GM18519 (cell line): ENCODE results near the gene TRIM54.
"Not testable (repeated sequence)": the region's sequence is repeated elsewhere in the genome, so short reads cannot be mapped to it uniquely, and the experiment has no call there.

Experiments
- ATAC-seq: cut with Tn5 transposase; IDR thresholded peaks from one replicate; pipeline ENCODE4 v1.9.1; 2021; ENCODE audit warnings: mild to moderate bottlenecking, moderate library complexity; ENCODE audit not compliant: unreplicated experiment, low FRiP score

The TRIM54 gene

DNA sequence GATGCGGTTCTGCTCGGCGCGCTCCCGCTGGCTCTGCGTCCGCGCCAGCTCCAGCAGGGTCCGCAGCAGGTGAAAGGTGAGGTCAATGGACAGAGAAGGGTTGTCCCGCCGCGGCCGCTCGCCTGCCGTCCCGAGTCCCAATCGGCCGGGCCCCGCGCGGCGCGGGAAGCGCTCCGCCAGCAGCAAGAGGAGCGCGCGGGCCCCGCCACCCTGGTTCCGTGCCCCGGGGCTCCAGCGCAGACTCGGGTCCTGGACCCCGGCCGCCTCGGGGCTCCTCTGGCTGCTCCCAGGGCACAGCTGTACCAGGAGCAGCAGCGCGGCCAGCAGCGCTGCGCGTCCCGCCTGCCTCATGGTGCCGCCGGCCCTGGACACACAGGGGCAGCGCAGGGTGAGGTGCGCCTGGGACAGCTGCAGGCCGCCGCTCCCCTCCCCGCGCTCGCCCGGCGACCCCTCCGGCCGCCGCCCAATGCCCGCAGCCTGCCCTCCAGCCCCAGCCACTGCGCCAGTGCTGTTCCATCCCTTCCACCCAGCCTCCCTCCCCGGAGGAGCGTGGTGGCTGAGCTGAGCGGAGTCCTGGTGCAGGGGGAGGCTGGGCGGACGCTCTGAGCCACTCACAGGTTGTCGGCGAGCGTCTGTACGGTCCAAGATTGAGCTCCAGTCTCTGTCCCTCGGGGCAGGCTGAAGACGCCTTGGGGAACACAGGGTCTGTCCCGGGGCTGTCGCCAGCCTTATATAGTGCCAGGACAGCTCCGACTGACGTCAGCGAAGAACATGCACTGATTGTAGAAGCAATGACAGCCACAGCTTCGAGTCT lies 25.5 kb downstream of the TRIM54 start:
- no peak for ATAC-seq

DNA sequence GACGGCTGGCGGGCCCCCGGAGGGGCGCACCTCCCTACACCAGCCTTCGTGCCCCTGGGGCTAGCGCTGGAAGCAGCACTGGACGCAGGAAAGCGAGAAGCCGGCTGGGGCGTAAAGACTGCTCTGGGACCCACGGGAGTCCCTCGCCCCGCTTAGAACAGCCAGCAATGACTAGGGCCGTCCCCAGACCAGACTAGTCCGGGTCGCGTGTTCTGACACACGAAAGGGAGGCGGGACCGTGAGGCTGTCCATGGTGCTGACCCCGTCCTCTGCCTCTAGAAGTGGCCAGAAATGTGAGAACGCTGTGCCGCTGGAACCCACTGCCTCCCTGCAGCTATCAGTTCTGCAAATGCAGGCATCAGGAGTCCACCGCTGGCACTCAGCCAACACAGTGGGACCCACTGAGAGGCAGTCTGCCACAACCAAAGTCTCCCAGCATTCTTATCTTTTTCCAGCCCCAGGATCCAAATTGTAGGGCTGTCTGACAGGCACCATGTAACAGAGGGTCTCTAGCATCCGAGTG lies 26.2 kb downstream of the TRIM54 start, which contains the start of gene UCN:
UCN (minus strand) TSS at position 87 of the 523 bp plus-strand sequence. CDS start 550 bp downstream, outside the sequence.
- no peak for ATAC-seq

DNA sequence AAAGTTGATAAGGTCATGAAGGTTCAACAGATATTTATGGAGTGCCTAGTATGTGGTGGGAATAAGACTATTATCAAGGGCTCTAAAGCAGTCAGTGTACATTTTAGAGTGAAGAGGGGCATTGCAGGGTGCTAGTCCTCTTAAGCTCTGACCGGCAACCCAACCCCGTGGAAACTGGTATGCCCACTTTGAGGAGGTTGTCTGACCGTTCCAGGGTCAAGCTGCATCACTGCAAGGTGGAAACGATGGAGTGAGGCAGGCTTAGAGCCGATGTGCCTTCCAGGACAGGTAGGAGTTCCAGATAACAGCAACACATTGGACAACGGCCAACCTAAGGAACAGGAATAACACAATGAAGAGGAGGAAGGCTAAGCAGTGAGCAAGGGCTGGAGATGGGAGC lies 27.4 kb downstream of the TRIM54 start:
- ATAC-seq: no peak

DNA sequence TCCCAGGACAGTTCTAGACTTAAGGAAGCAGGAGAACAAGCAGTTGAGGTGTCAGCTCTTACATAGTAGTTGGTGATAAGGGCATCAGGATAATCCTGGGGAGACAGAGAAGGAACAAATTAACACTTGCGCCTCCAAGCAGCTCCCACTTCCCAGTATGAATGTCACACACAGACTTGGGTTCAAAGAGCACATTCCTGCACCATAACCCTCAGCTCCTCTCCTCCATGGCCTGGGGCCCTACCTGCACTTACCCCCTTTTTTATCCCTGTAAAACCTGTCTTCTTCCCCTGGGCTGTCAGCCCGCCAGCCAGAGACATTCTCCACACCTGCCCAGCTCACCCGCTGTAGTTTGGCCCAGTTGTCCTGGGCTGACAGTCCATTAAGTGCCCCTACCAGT lies 29.9 kb downstream of the TRIM54 start:
- no peak for ATAC-seq

DNA sequence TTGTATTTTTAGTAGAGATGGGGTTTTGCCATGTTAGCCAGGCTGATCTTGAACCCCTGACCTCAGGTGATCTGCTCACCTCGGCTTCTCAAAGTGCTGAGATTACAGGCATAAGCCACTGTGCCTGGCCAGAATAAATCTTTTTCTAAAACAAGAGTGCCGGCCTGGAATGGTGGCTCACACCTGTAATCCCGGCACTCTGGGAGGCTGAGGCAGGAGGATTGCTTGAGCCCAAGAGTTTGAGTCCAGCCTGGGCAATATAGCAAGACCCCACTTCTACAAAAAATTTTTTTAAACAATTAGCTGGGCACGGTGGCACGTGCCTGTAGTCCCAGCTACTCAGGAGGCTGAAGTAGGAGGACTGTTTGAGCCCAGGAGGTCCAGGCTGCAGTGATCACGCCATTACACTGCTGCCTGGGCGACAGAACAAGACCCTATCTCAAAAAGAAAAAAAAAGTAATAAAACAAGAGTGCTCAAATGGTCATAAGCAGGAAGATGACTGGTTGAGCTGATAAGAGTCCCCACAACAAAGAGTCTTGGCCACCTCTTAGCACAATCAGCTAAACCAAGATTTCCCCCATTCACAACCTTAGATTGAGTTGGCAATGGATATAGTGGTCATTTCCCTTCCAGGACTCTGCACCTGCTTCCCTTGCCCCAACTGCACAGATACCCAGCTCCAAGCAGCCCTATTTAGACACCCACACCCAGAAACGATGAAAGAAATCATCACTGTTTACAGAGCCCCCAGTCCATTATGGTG lies 31.8 kb downstream of the TRIM54 start:
- ATAC-seq: no peak

DNA sequence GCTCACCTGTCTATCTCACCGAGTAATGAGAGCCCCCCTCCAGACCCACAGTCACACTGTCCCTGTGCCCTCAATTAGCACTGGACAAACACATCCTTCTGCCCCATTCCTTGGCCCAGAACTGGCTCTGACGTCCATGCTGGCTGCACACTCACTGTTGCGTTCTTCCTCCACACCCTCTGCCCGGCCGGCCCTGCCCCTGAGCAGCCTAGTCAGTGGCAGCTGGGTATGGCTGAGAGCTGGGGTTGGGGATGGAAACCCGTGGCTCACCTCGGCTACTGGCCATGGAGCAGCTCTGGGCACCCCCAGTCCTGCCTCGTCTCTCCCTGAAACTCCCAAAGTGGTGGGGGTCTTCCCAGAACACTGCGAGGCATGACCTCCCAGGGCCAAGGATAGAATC lies 32.5 kb downstream of the TRIM54 start:
- ATAC-seq: no peak

DNA sequence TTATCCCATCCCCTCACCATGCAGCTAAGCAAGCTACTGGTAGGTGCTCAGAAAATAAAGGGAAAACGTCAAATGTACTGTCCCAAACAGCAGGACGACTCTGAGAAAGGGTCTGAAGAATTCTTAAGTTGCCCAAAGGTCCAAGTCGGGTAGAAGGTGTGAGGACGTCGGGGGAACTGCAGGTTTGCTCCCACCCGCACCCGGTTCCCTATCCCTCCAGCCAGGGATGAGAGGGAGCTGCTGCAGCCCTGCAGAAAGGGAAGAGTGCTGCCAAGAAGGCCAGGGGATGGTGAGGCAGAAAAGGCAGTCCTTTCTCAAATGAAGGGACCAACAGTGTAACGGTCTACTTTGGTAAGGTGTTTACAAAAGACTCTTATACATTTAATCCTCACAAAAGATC lies 32.9 kb downstream of the TRIM54 start:
- ATAC-seq: no peak

DNA sequence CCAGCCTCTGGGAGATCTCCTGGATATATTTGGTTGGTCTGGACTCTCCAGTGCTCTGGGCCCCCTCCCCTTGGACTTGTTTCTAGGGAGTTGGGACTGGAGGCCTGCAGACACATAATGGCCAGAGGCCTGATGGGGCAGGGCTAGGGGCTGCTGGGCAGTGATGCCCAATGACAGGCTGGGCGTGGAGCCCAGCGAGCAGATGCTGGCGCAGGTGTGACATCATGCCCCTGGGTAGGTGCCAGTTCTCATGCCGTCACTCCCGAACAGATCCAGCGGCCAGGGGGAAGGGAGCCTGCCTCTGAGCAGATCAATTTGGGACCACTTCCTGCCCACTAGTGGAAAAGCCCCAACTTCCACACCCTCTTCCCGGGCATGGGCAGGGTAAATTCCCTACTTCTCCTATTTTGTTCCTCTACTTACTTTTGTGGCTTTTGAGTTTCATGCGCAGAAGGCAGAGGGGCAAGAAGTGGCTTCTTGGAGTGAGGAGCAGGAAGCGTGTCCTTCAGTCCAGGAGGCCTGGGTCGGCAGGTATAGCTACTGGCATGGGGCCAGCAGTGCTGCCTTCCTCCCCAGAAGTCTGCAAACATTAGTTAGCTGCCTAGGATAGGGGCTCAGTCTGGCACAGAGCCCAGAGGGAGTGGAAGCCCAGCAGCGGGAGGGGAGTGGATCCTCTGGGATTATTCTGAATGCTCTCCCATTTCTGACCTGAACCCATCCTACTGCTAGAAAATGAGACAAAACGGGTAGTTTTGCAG lies 34.6 kb downstream of the TRIM54 start:
- no peak for ATAC-seq

DNA sequence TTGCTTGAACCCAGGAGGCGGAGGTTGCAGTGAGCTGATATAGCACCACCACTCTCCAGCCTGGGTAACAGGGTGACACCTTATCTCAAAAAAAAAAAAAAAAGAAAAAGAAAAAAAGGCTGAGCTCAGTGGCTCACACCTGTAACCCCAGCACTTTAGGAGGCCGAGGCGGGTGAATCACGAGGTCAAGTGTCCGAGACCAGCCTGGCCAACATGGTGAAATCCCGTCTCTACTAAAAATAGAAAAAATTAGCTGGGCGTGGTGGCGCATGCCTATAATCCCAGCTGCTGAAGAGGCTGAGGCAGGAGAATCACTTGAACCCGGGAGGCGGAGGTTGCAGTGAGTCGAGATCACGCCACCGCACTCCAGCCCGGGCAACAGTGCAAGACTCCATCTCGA lies 37.6 kb downstream of the TRIM54 start:
- not testable (repeated sequence) for ATAC-seq

DNA sequence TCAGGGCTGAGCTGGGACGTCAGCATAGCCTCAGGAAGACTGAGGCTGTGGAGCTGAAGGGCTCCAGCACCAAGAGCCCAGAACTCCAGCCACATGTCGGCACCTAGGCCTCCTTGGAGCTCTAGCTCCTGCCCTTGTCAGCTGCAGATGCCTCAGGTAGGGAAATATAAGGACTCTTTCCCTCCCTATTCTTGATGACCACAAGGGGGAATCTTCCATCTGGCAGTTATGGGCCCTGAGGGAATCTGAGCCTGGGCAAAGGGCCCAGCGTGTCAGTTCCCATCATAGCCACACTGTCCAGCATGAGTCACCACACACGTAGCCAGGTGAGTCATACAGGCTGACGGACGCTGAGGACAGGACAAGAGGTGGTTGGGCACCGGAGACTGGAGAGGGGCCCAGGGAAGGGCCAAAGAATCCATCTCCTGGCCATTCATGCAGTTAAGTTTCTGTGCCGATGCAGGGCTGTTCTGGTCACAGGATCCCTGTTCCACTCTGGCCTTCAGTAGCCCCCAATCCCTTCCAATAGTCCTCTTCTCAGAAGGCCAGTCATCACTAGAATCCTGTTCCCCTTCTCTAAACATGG lies 38.8 kb downstream of the TRIM54 start:
- ATAC-seq: no peak

DNA sequence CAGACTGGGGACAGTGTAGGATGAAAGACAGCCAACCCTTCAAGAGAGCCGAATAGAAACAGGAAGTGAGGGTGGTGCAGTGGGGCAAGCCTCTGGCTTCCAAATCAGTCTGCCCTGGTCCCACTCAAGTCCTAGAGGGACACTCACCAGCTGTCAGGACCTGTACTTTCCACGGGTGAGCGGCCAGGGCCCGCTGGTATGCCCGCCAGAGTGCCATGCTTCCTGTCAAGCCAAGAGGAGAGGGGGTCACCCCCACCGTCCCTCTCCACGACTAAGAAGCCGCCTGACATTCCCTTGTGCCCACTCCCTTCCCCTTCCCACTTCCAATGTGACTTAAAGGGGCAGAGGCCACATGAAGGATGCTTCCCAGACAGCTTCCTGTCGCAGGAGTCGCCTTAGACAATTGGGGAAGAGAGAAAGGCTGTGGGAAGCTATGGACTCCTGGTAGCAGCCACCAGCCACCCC lies 40.1 kb downstream of the TRIM54 start:
- no peak for ATAC-seq

DNA sequence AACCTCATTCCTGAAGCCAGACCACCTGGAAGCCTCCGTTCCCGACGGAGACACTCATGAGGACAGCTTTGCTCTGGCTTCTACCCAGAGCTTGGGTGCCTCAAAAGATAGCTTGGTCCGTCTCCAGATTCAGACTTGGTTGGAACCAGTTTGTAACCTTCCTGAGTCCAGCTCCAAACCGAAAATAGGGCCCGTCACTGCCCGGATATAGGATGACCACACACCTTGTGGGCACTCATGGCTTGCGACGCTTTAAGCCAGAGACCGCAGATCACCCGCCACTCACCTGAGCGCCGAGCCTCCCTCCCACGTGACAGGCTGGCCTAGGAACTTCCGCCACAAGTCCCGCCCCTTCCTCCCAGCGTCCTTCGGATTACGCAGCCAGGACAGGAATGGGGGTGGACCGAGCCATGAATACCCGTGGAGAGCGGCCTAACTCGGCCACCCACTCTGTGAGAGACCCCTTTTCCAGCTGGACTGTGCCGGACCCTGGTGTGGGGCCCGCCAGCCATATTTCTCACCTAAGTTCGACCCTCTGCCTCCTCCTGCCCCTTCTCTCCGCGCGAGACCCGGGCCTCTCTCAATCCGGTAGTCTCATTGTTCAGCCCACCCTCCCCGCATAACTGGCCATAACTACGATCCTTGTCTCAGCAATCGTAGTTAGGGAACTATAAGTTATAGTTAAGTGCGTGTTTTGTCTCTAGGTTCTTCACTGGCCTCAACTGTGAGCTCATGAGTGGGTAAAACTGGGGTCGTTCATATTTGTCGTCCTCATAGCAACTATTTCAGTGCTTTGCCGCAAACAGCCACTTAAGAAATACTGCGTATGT lies 40.8 kb downstream of the TRIM54 start, which contains the start of gene MPV17:
MPV17 (minus strand) TSS at position 332 of the 830 bp plus-strand sequence. CDS start 580 bp downstream, outside the sequence.
- peak; percentile 76 for ATAC-seq

DNA sequence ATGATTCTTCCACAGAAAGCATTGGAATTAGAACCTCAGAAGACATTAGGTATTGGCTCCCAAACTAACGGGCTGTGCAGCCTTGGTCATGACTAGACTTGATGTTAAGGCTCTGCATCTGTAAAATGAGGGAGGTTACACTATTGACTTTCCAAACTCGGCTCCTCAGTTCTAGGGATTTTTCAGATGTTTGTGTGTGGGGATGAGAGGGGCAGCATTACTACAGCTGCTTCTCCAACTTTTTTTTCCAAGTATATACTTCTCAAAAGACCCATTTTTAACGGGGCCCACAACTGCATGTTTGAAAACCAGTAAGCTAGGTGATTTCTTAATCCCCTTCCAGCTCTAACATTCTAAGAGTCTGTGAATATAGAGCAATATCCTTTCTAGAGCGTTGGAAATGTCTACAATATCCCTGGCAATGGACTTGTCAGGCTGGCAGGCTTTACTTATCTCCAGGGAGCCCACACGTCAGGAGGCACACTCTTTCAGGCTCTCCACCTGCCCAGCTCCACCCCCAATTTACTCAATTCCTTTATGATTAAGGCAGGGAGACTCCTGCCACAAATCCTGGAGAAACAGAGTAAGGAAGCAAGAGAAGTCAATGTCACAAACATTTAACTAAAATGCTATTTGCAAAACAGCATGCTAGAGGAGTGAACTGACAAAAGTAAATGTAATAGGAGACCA lies 41.5 kb downstream of the TRIM54 start:
- ATAC-seq: no peak

DNA sequence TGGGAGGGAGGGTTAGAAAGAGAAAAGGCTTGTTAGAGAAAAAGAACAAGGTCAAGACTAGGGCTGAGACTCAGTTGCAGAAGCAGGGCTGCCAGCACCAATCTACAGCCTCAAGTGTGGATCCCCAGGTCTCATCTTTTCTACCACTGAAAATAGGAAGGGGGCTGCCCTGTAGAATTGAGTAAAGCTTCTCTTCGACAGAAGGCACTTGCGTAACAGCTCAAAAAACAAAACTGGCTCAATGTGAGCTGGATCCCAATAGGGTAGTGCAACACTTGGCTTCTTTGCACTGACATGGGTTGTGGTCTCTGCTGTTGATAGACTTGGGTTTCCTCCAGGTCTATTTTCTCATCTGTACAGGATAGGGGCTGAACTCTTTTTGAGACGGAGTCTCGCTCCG lies 42.5 kb downstream of the TRIM54 start:
- ATAC-seq: no peak

DNA sequence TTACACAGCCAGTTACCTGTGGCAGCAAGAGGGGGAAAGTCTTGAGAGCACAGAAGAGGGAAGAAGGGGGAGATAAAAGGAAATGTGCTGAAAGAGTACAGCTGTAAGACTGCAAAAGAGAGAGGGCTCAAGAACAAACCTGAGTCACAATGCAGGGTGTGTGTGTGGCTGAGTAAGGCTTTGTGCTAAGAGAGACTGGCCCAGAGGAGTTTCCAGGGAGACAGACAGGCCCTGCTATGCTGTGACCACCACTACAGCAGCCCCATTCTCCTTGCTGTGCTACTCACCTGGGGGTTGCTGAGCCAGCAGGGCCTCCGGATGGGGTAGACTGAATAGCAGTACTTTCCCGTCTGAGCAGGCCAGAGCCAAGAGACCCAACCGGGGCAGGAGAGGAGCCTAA lies 53.1 kb downstream of the TRIM54 start:
- ATAC-seq: no peak

DNA sequence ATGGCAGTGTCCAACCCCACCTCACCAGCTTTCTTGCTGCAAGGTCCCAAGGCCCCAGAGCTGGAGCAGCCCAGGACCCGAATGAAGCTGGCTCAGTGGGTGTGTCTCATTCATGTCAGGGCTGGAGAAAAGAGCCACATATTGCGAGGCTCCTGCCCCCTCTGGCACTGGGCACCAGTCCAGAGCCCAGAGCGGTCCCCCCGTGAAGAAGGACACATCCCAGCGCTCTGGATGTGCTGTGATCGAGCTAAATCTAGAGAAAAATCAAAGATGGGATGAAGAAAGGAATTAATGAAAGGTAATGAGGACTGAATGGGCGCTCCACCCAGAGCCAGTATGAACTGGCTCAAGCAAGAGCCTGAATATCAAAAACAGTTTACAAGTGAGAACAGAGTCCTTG lies 53.9 kb downstream of the TRIM54 start:
- ATAC-seq: no peak

DNA sequence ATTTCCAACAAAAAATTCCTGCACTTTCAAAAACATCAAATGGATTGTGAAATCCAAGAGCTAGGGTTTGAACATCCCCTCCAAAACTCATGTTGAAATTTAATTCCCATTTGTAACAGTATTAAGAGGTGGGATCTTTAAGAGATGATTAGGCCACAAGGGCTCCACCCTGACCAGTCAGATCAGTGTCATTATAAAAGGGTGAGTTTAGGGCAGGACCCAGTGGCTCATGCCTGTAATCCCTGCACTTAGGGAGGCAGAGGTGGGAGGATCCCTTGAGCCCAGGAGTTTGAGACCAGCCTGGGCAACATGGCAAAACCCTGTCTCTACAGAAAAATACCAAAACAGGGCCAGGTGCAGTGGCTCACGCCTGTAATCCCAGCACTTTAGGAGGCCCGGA lies 65.4 kb downstream of the TRIM54 start:
- ATAC-seq: no peak

DNA sequence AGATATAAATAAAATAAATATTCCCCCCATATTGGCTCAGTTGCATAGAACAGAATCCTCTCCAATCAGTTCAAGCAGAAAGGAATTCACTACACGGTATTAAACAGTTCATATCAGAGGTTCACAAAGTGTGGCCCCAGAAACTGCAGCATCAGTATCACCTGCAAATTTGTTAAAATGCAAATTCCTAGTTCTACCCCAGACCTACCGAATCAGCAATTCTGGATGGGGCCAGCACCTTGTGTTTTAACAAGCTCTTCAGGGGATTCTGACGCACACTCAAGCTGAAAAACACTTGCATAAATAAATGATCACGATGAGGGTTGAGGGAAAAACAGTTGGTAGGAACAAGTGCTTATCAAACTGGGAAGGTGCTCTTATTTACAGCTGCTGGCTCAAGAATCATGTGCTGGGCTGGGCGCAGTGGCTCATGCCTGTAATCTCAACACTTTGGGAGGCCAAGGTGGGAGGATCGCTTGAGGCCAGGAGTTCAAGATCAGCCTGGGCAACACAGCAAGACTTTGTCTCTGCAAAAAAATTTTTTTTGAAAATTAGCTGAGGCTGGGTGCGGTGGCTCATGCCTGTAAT lies 68.0 kb downstream of the TRIM54 start:
- no peak for ATAC-seq
